Measurements from ENCODE around the gene ARFGAP1. TPM values are rescaled to one million over a fixed set of nuclear protein-coding genes. Genes with fewer than 3 reads are reported as not detected.

The ARFGAP1 gene
- total and polyA plus RNA-seq, 4 donors = 47.0 to 108 (median 87.6) TPM

GRCh38 chr20:63315731-63316491 lies 43.3 kb downstream of the ARFGAP1 start:
- WGBS, 2 donors = 76 to 79% methylated on average over 30 to 31 of the region's 31 CpGs
- H3K27ac ChIP-seq (ENCODE audit: low read depth in 1 of 2, low read length in 1 of 2) = no peak overlapping the region
- no peak for ATAC-seq (ENCODE audit: insufficient read depth, low FRiP score)
- H3K36me3 ChIP-seq (ENCODE audit: control insufficient read depth in 4 of 4, insufficient read depth in 4 of 4, low read length in 4 of 4) = no peaks in the 10 kb centered on the region
- DNase-seq = peak in 1 of 3 donors; percentile 10
- H3K27me3 ChIP-seq (ENCODE audit: control insufficient read depth in 3 of 3, insufficient read depth in 3 of 3, low read length in 2 of 3) = no peaks in the 10 kb centered on the region
- H3K9me3 ChIP-seq (ENCODE audit: control insufficient read depth in 4 of 4, insufficient read depth in 3 of 4, low read length in 3 of 4) = no peaks in the 10 kb centered on the region
- no peak overlapping the region for H3K9ac ChIP-seq (ENCODE audit: insufficient read depth in 1 of 2, low read length in 2 of 2)
- TF ChIP-seq CTCF (IDR thresholded peaks at IDR 0.05; ENCODE audit: control extremely low read depth, extremely low read depth) = no peak
- H3K4me1 ChIP-seq (ENCODE audit: control insufficient read depth in 5 of 5, insufficient read depth in 5 of 5, low read length in 5 of 5) = peaks cover 0 to 42% (median 11%) of the 10 kb centered on the region in 5 donors
- H3K4me3 ChIP-seq = no peak overlapping the region

- Histone ChIP-seq H3K4me3 (no peak overlapping the region), H3K9me3 (ENCODE audit: control insufficient read depth in 4 of 4, insufficient read depth in 3 of 4, low read length in 3 of 4) (no peaks in the 10 kb centered on the region), H3K9ac (ENCODE audit: insufficient read depth in 1 of 2, low read length in 2 of 2) (no peak overlapping the region), H3K36me3 (ENCODE audit: control insufficient read depth in 4 of 4, insufficient read depth in 4 of 4, low read length in 4 of 4) (no peaks in the 10 kb centered on the region), H3K4me1 (ENCODE audit: control insufficient read depth in 5 of 5, insufficient read depth in 5 of 5, low read length in 5 of 5) (peaks cover 0 to 48% (median 11%) of the 10 kb centered on the region in 5 donors), H3K27ac (ENCODE audit: low read depth in 1 of 2, low read length in 1 of 2) (no peak overlapping the region), H3K27me3 (ENCODE audit: control insufficient read depth in 3 of 3, insufficient read depth in 3 of 3, low read length in 2 of 3) (no peaks in the 10 kb centered on the region)
- 75 to 85% methylated on average over 14 of the region's 14 CpGs for WGBS, 2 donors
- DNase-seq = peak in 1 of 3 donors; percentile 10
- no peak for ATAC-seq (ENCODE audit: insufficient read depth, low FRiP score)
- no peak for TF ChIP-seq CTCF (IDR thresholded peaks at IDR 0.05; ENCODE audit: control extremely low read depth, extremely low read depth)
Observed at GRCh38 chr20:63316502-63316921, 43.9 kb downstream of the ARFGAP1 start.

GRCh38 chr20:63317061-63317460 lies 44.4 kb downstream of the ARFGAP1 start:
- Histone ChIP-seq H3K27ac (ENCODE audit: low read depth in 1 of 2, low read length in 1 of 2) (no peak overlapping the region), H3K9me3 (ENCODE audit: control insufficient read depth in 4 of 4, insufficient read depth in 3 of 4, low read length in 3 of 4) (no peaks in the 10 kb centered on the region), H3K9ac (ENCODE audit: insufficient read depth in 1 of 2, low read length in 2 of 2) (no peak overlapping the region), H3K27me3 (ENCODE audit: control insufficient read depth in 3 of 3, insufficient read depth in 3 of 3, low read length in 2 of 3) (no peaks in the 10 kb centered on the region), H3K4me3 (no peak overlapping the region), H3K36me3 (ENCODE audit: control insufficient read depth in 4 of 4, insufficient read depth in 4 of 4, low read length in 4 of 4) (no peaks in the 10 kb centered on the region), H3K4me1 (ENCODE audit: control insufficient read depth in 5 of 5, insufficient read depth in 5 of 5, low read length in 5 of 5) (peaks cover 0 to 49% (median 11%) of the 10 kb centered on the region in 5 donors)
- no peak for ATAC-seq (ENCODE audit: insufficient read depth, low FRiP score)
- TF ChIP-seq CTCF (IDR thresholded peaks at IDR 0.05; ENCODE audit: control extremely low read depth, extremely low read depth) = no peak
- DNase-seq = peak in 1 of 3 donors; percentile 7
- 91 to 93% methylated on average over 6 of the region's 6 CpGs for WGBS, 2 donors
